Right forelimb (tissue), 1 donor: ENCODE measurements around the gene PCDHGA10.
"Not testable (repeated sequence)": the region's sequence is repeated elsewhere in the genome, so short reads cannot be mapped to it uniquely, and the experiment has no call there.

ENCODE experiments used
- DNase-seq: peaks from one replicate; pipeline ENCODE4 v3.0.0-alpha.2; 2018

PCDHGA10 gene

DNA sequence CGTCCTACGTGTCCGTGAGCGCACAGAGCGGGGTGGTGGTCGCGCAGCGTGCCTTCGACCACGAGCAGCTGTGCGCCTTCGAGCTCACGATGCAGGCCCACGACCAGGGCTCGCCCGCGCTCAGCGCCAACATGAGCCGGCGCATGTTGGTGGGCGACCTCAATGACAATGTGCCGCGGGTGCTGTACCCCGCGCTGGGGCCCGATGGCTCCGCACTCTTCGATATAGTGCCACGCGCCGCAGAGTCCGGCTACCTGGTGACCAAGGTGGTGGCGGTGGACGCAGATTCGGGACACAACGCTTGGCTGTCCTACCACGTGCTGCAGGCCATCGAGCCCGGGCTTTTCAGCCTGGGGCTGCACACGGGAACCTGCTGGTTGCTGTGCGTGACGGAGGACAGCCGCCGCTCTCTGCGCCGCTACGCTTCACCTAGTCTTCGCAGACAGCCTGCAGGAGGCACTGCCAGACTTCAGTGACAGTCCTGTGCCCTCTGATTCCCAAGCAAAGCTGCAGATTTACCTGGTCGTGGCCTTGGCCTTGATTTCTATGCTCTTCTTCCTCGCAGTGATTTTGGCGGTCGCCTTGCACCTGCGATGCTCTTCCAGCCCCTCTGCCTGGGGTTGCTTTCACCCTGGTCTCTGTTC, 15.1 kb downstream of the PCDHGA10 start:
- DNase-seq, result no peak

DNA sequence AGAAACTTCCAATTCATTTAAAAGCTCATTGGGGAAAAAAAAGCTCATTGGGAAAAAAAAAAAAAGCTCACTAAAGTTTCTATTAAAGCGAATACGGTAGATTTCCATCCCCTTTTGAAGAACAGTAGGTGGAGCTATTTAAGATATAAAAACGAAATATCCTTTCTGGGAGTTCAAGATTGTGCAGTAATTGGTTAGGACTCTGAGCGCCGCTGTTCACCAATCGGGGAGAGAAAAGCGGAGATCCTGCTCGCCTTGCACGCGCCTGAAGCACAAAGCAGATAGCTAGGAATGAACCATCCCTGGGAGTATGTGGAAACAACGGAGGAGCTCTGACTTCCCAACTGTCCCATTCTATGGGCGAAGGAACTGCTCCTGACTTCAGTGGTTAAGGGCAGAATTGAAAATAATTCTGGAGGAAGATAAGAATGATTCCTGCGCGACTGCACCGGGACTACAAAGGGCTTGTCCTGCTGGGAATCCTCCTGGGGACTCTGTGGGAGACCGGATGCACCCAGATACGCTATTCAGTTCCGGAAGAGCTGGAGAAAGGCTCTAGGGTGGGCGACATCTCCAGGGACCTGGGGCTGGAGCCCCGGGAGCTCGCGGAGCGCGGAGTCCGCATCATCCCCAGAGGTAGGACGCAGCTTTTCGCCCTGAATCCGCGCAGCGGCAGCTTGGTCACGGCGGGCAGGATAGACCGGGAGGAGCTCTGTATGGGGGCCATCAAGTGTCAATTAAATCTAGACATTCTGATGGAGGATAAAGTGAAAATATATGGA, 17.7 kb downstream of the PCDHGA10 start, which contains the start of gene PCDHGA12:
TSS of gene PCDHGA12 (plus strand) at position 176 of the 782 bp plus-strand sequence. CDS start at position 429, 253 bp downstream.
- DNase-seq, result no peak

DNA sequence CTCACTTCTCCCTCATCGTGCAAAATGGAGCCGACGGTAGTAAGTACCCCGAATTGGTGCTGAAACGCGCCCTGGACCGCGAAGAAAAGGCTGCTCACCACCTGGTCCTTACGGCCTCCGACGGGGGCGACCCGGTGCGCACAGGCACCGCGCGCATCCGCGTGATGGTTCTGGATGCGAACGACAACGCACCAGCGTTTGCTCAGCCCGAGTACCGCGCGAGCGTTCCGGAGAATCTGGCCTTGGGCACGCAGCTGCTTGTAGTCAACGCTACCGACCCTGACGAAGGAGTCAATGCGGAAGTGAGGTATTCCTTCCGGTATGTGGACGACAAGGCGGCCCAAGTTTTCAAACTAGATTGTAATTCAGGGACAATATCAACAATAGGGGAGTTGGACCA, 18.5 kb downstream of the PCDHGA10 start:
- no peak for DNase-seq

GRCh38 chr5:141432308-141432707, 19.5 kb downstream of the PCDHGA10 start:
- not testable (repeated sequence) for DNase-seq

DNA sequence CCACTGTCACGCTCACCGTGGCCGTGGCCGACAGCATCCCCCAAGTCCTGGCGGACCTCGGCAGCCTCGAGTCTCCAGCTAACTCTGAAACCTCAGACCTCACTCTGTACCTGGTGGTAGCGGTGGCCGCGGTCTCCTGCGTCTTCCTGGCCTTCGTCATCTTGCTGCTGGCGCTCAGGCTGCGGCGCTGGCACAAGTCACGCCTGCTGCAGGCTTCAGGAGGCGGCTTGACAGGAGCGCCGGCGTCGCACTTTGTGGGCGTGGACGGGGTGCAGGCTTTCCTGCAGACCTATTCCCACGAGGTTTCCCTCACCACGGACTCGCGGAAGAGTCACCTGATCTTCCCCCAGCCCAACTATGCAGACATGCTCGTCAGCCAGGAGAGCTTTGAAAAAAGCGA, 19.9 kb downstream of the PCDHGA10 start:
- not testable (repeated sequence) for DNase-seq

DNA sequence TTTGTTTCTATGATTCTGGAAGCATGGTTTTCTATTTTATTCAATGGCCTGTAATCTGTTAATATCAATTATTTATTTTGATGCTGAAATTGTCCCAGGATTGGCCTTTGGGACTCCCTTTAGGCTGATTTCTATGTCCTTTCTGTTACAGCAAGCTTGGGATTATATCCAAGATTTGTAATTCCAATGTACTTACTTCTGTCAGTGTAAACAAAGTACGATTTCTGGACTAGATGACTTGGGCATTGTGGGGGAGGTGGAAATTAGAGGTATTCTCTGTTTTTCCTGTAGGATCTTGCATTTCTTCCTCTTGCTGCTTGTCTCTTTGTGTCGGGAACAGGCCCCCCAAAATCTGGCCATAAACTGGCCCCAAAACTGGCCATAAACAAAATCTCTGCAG, 21.2 kb downstream of the PCDHGA10 start:
- no peak for DNase-seq

- no peak for DNase-seq
These were observed 24.4 kb downstream of the PCDHGA10 start for GRCh38 chr5:141437221-141437620.

DNA sequence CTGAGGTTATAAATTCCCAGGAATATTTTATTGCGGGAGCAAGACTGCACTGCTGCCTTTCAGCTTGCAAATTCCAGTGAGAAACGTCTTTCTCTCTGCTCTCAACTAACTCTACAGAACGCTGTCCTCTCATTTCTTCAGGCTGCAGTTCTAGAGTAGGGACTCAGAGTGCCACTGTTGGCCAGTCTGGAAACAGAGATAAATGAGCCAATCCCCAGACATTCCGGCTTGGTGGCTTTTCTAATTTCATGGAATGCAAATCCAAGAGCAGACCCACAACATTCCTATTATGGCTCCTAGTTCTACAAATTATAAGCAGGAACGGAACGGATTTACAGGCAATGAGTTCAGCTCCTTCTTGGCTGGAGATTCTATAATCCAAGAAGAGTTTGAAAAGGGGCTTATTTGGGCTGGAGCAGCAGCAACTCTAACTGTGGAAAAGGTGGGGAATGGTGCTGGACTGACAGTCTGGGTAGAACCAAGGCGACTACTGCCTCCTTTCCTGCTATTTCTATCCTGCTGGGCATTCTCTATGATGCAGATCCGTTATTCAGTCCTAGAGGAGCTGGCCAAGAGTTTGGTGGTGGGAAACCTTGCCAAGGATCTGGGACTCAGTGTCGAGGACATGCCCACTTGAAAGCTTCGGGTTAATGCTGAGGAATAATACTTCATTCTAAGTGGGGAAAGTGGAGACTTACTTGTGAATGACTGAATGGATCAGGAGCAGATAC, 26.8 kb downstream of the PCDHGA10 start:
- no peak for DNase-seq

DNA sequence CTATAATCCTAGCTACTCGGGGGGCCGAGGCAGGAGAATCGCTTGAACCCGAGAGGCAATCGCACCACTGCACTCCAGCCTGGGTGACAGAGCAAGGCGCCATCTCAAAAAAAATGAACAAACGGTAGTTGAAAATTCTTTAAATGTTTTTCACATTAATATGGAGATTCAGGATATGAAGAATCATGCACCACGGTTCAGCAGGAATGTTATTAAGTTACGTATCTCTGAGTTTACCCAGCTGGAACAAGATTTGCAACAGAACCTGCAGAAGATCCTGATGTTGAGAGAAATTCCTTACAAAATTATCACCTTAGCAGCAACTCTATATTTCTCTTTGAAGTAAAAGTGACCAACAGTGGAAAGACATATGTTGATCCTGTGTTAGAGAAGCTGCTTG, 27.6 kb downstream of the PCDHGA10 start:
- no peak for DNase-seq

GRCh38 chr5:141441571-141442170, 28.9 kb downstream of the PCDHGA10 start:
- no peak for DNase-seq

- no peak for DNase-seq
These were observed 52.6 kb downstream of the PCDHGA10 start for GRCh38 chr5:141465351-141465750.
